Motor neuron (in vitro differentiated cells): ENCODE results near the gene ABCD4. TPM values are rescaled to one million over a fixed set of nuclear protein-coding genes. Genes with fewer than 3 reads are reported as not detected.

Source experiments
- ATAC-seq, 8 experiments: fragments of 200-7000 bp; cut with Tn5 transposase; replicated peaks in 6 of 8; 2 replicates each; pipeline ENCODE4 v1.8.0; 2021; ENCODE audit warnings: mild to moderate bottlenecking in 8 of 8, moderate library complexity in 8 of 8
- H3K27ac ChIP-seq, 2 donors: fragments of 250-450 bp; sonication (Bioruptor Pico); 2 replicates each; pipeline ENCODE4 v1.9.0; 2021; ENCODE audit warnings: antibody characterized with exemption in 2 of 2, mild to moderate bottlenecking in 2 of 2, moderate library complexity in 1 of 2
- H3K4me1 ChIP-seq, 2 donors: fragments of 250-450 bp; sonication (Bioruptor Pico); replicated peaks in 1 of 2; 2 replicates each; pipeline ENCODE4 v1.6.1; 2021; ENCODE audit warnings: antibody characterized with exemption in 2 of 2, mild to moderate bottlenecking in 2 of 2, moderate library complexity in 1 of 2
- H3K4me3 ChIP-seq, 5 donors: fragments of 250-450 bp; sonication (Bioruptor Pico); 2 replicates each; pipeline ENCODE4 v1.9.0; 2021; ENCODE audit warnings: antibody characterized with exemption in 5 of 5, mild to moderate bottlenecking in 5 of 5, moderate library complexity in 4 of 5
- WGBS, 10 experiments: fragments of 450-650 bp; shearing (Covaris generic); methylation state at CpG; one replicate each; pipeline ENCODE4 v1.0.0; 2022; 5-methylcytosine and 5-hydroxymethylcytosine counted together
- in situ Hi-C, 9 experiments: fragments of 400-800 bp; cut with MboI; loops; one replicate each; pipeline ENCODE4 v1.15.0; 2021; ENCODE audit warnings: low sequenced_read_pairs in 9 of 9, low pct_unique_long_range_greater_than_20kb in 2 of 9; ENCODE audit not compliant: unreplicated experiment in 9 of 9
- total RNA-seq, 8 experiments: library from RNA; unstranded; fragments of 300-600 nt; gene quantifications; 2 replicates each; pipeline versions ENCODE4 v1.2.3 to v1.2.4, GENCODE V29; 2022

Gene ABCD4
- total RNA-seq, 8 experiments from 2014 or later: 39.3 to 75.6 (median 58.0) TPM

- Histone ChIP-seq H3K4me3 (peak within 1 kb of the TSS in 4 of 5 donors; percentile 20 to 34 (median 26)), H3K27ac (peak within 1 kb of the TSS; percentile 43 to 49), H3K4me1 (no peaks in the 10 kb centered on the region)
- in situ Hi-C loops: loop anchor here in 1 of 9 experiments (25.0 kb wide), 1 partner anchor 127 kb away; no protein-coding TSS in a partner anchor
- WGBS, 10 experiments: 8 to 33% (median 20%) methylated on average over 1 to 10 of the region's 40 CpGs; no CpG with 5 or more reads in 4 of the 10 experiments
- ATAC-seq: peak in 3 of 8 experiments; percentile 7 to 27 (median 15)
Observed at GRCh38 chr14:74238974-74239847, 63.5 kb downstream of the ABCD4 start, which contains the start of gene VSX2. TSS of gene VSX2 (plus strand) at chr14:74239449. CDS start at chr14:74239562, 113 bp downstream.

GRCh38 chr14:74237441-74237840 lies 65.3 kb downstream of the ABCD4 start:
- no peaks in the 10 kb centered on the region for H3K4me1 ChIP-seq
- in situ Hi-C loops: loop anchor here in 1 of 9 experiments (25.0 kb wide), 1 partner anchor 125 kb away; no protein-coding TSS in a partner anchor
- ATAC-seq: peak in 1 of 8 experiments; percentile 15
- H3K27ac ChIP-seq: no peak overlapping the region
- 50 to 80% (median 70%) methylated on average over 1 of the region's 4 CpGs; no CpG with 5 or more reads in 6 of the 10 experiments for WGBS, 10 experiments
- H3K4me3 ChIP-seq: no peak overlapping the region

Other genes starting within 250 kb of the ABCD4 start
- gene ALDH6A1, start 218.5 kb downstream of the ABCD4 start, total RNA-seq: 10 to 100 TPM in 4 of 8 experiments, 1 to 10 TPM in 4; 7.6 to 28.2 (median 9.6) TPM
- gene LIN52, start 218.0 kb downstream of the ABCD4 start, total RNA-seq: 10 to 100 TPM in 5 of 8 experiments, 1 to 10 TPM in 3; 7.2 to 19.2 (median 10.5) TPM
- 10 to 100 TPM in 3 of 8 experiments, 1 to 10 TPM in 1, under 1 TPM in 2, not detected in 2; 0.10 to 27.9 (median 9.5) TPM for gene VSX2, start 63.5 kb downstream of the ABCD4 start, total RNA-seq
- under 1 TPM in 6 of 8 experiments, not detected in 2; 0.05 to 0.43 (median 0.24) TPM for gene VRTN, start 45.5 kb upstream of the ABCD4 start, total RNA-seq
- gene SYNDIG1L, start 123.3 kb upstream of the ABCD4 start, total RNA-seq: under 1 TPM in 5 of 8 experiments, not detected in 3; 0.17 to 0.71 (median 0.33) TPM
- gene NPC2, start 190.4 kb upstream of the ABCD4 start, total RNA-seq: 100 to 1,000 TPM in 2 of 8 experiments, 10 to 100 TPM in 6; 37.5 to 219 (median 56.2) TPM
- gene ISCA2, start 190.8 kb upstream of the ABCD4 start, total RNA-seq: 10 to 100 TPM; 14.9 to 30.4 (median 18.9) TPM